Renal cortex interstitium (tissue), 3 donors: Measurements from ENCODE around the gene ACSL5. TPM values are rescaled to one million over a fixed set of nuclear protein-coding genes. Genes with fewer than 3 reads are reported as not detected.

Source experiments
- polyA plus RNA-seq, 3 donors: library from polyadenylated mRNA; unstranded; fragments of 120-200 nt; gene quantifications; one replicate each; pipeline ENCODE4 v1.2.1, GENCODE V29; 2013; ENCODE audit not compliant: insufficient read length in 3 of 3

Gene ACSL5
- polyA plus RNA-seq, 3 donors, result 4.3 to 5.7 (median 4.7) TPM

Other genes starting within 250 kb of the ACSL5 start
- 10 to 100 TPM; 15.1 to 17.7 (median 15.8) TPM for gene GPAM, start 190.4 kb upstream of the ACSL5 start, polyA plus RNA-seq
- gene TECTB, start 90.7 kb upstream of the ACSL5 start, polyA plus RNA-seq, result not detected
- 10 to 100 TPM; 59.3 to 75.2 (median 73.1) TPM for gene ZDHHC6, start 72.8 kb downstream of the ACSL5 start, polyA plus RNA-seq
- 10 to 100 TPM; 19.5 to 22.2 (median 20.8) TPM for gene VTI1A, start 73.1 kb downstream of the ACSL5 start, polyA plus RNA-seq